Osteoblast (primary cell): ENCODE measurements around the gene NR2F1. TPM values are rescaled to one million over a fixed set of nuclear protein-coding genes. Genes with fewer than 3 reads are reported as not detected.

Experiments used
- DNase-seq: peaks from one replicate; pipeline ENCODE4 v3.0.0; 2011; ENCODE audit warnings: low spot score, mixed read lengths; ENCODE audit not compliant: insufficient read length; ENCODE audit errors: missing footprints
- H2AFZ ChIP-seq: 2 replicates; pipeline ENCODE4 v1.6.0; 2011; ENCODE audit warnings: mild to moderate bottlenecking, low read length
- H3K27ac ChIP-seq: 2 replicates; pipeline ENCODE4 v1.5.1; 2011; ENCODE audit warnings: mild to moderate bottlenecking, low read depth, low read length, moderate library complexity
- H3K27me3 ChIP-seq: 2 replicates; pipeline ENCODE4 v1.6.0; 2012; ENCODE audit warnings: mild to moderate bottlenecking, control low read depth, inconsistent platforms, low read length, moderate library complexity; ENCODE audit not compliant: insufficient read depth
- H3K36me3 ChIP-seq: 2 replicates; pipeline ENCODE4 v1.5.1; 2011; ENCODE audit warnings: mild to moderate bottlenecking, low read length, control low read depth, moderate library complexity; ENCODE audit not compliant: insufficient read depth
- H3K4me1 ChIP-seq: 2 replicates; pipeline ENCODE4 v1.5.1; 2011; ENCODE audit warnings: mild to moderate bottlenecking, low read length, control low read depth, moderate library complexity; ENCODE audit not compliant: insufficient read depth
- H3K4me2 ChIP-seq: 2 replicates; pipeline ENCODE4 v1.6.0; 2011; ENCODE audit warnings: mild to moderate bottlenecking, low read length; ENCODE audit not compliant: insufficient read depth
- H3K4me3 ChIP-seq: fragments of 200-600 bp; sonication (generic); 3 replicates; pipeline ENCODE4 v1.5.1; 2012; ENCODE audit warnings: mild to moderate bottlenecking, low read length, inconsistent platforms; ENCODE audit not compliant: insufficient read depth
- H3K79me2 ChIP-seq: 2 replicates; pipeline ENCODE4 v1.6.0; 2012; ENCODE audit warnings: mild to moderate bottlenecking, low read length, control low read depth, inconsistent platforms; ENCODE audit not compliant: insufficient read depth
- H3K9me3 ChIP-seq: 2 replicates; pipeline ENCODE4 v1.5.1; 2011; ENCODE audit warnings: low read depth, low read length, control low read depth
- H4K20me1 ChIP-seq: 2 replicates; pipeline ENCODE4 v1.6.0; 2012; ENCODE audit warnings: mild to moderate bottlenecking, low read length, control low read depth; ENCODE audit not compliant: insufficient read depth
- total RNA-seq: library from RNA; depleted of rRNA; stranded (reverse); fragments of >200 nt; gene quantifications from 2 replicates; pipeline ENCODE4 v1.2.3, GENCODE V29; 2012
- TF ChIP-seq, protein P1 (sequence below): IDR thresholded peaks from 2 replicates; pipeline ENCODE4 v1.5.1; 2011; ENCODE audit warnings: mild to moderate bottlenecking, low read depth, low read length, moderate library complexity; ENCODE audit errors: extremely low read depth

The NR2F1 gene
- total RNA-seq, 1 donor, result 7.2 TPM

DNA sequence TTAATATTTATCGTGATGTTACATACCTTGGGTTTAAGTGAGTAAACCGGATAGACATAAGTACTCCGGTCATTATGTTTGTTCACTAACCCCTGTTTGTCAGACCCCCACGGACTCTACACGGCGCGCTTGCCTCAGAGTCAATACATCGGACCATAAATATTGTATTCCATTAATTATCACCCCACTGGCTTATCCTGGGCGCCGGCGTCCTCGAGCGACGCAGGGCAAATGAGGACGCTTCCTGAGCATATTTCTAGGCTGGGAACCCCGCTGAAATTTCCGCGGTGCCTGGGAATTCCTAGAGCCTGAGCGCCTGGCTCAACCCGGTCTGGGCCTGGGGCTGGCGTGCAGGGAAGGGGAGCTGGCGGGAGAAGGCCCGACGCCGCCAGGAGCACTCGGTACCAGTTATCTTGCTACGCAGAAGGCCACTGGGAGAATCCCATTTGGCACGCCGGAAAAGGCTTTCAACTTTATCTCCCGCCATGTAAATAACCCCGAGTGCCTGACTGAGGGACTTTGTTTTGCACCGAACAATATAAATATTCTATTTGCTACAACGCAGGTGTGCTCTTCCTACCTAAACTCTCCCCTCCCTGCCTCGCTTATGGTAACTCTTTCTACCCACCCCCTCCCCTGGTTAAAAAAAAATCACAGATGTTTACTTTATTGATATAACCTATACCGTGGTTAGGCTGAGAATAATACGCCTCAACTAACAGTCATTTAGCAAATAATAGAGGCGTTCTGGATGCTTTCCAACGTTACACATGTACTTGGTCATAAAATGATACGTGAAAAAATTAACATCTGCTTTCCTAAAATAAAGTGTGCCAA, 19.4 kb downstream of the NR2F1 start:
- Histone ChIP-seq H3K36me3 (no peaks in the 10 kb centered on the region), H4K20me1 (no peaks in the 10 kb centered on the region), H3K4me3 (no peak overlapping the region), H3K27ac (no peak overlapping the region), H3K4me1 (peaks cover 6% of the 10 kb centered on the region), H3K4me2 (no peak overlapping the region), H2AFZ (no peak overlapping the region), H3K27me3 (peaks cover 82% of the 10 kb centered on the region), H3K9me3 (no peaks in the 10 kb centered on the region), H3K79me2 (no peaks in the 10 kb centered on the region)
- TF ChIP-seq, protein P1, sequence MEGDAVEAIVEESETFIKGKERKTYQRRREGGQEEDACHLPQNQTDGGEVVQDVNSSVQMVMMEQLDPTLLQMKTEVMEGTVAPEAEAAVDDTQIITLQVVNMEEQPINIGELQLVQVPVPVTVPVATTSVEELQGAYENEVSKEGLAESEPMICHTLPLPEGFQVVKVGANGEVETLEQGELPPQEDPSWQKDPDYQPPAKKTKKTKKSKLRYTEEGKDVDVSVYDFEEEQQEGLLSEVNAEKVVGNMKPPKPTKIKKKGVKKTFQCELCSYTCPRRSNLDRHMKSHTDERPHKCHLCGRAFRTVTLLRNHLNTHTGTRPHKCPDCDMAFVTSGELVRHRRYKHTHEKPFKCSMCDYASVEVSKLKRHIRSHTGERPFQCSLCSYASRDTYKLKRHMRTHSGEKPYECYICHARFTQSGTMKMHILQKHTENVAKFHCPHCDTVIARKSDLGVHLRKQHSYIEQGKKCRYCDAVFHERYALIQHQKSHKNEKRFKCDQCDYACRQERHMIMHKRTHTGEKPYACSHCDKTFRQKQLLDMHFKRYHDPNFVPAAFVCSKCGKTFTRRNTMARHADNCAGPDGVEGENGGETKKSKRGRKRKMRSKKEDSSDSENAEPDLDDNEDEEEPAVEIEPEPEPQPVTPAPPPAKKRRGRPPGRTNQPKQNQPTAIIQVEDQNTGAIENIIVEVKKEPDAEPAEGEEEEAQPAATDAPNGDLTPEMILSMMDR, result no peak
- DNase-seq, result no peak

DNA sequence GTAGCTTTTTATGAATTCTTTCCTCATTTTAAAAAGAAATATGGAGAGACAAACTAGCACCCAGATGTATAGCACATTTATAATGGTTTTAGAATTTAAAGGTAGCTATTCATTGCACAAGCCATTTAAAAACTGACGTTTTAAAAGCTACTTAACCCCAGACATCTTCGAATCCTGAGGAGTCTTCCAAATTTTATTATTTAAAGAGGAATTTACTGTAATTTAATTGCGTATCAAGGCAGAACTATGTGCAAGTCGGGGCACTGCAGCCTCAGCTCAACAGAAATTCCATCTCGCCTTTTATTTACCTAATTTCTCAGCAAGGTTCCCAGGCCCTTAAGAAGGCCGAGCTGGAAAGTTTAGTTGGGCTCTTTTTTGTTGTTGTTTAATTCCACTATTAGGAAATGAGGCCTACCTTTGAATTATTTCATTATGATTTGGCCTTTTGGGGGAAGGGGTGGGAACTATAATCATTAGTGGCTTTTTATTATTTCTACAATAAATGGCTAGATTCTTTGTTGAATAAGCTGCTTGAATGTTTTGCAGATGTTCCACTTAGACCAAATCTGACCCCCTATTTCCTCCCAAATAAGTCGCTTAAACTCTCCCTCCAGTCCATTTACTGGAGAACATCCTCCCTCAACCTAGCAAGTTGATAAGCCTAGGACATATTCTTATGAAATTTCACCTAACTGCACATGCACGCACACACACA, 20.2 kb downstream of the NR2F1 start:
- Histone ChIP-seq H3K27ac (no peak overlapping the region), H3K27me3 (peaks cover 81% of the 10 kb centered on the region), H3K79me2 (no peaks in the 10 kb centered on the region), H4K20me1 (no peaks in the 10 kb centered on the region), H3K4me2 (no peak overlapping the region), H3K4me1 (peaks cover 12% of the 10 kb centered on the region), H3K9me3 (no peaks in the 10 kb centered on the region), H3K36me3 (no peaks in the 10 kb centered on the region), H3K4me3 (no peak overlapping the region), H2AFZ (no peak overlapping the region)
- TF ChIP-seq, protein P1, result no peak
- no peak for DNase-seq

DNA sequence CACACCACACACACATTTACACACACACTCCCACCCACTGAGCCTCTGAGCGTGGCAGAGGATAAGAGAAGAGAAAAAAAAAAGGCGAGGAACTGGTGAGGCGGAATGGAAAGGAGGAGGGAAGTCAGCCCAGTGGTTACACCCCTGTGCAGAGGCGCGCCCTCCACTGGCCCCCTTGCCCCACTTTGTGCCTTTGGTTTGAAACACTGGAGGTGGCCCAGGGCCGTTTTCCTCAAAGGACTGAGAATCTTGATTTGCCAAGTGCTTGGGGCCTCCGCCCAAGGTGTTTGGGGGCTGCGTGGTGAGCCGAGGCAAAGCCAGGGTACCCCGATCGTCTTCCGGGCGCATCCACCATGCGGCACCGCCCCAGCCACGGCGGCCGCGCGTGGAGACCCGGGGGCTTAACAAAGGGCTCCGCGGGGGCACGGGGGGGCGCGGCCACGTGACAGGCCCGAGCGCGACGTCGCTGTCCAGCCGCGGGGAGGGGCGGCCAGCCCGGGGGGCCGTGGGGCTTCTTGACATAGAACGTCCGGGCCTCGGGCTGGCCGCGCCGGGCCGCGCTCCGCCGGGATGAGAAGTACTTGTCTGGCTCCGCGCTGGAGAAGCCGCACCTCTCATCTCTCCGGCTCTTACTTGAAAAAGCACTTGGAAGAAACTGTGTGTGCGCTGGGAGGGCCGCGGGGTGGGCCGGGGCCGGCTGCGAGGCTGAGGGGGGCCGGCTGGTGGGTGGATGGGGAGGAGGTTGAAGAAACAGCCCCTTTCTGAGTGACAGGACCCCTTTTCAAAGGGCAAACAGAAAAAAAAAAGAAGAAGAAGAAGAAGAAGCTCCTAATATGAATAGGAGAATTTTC, 21.0 kb downstream of the NR2F1 start:
- no peak overlapping the region for H3K27ac ChIP-seq

More for the DNA sequence above, 21.0 kb downstream of the NR2F1 start:
- Histone ChIP-seq H3K36me3 (no peaks in the 10 kb centered on the region), H4K20me1 (no peaks in the 10 kb centered on the region), H3K4me1 (peaks cover 12% of the 10 kb centered on the region), H3K27me3 (peaks cover 81% of the 10 kb centered on the region), H3K4me3 (peak overlapping the region; percentile 49), H3K79me2 (no peaks in the 10 kb centered on the region), H2AFZ (no peak overlapping the region), H3K4me2 (peak overlapping the region; percentile 49), H3K9me3 (no peaks in the 10 kb centered on the region)
- TF ChIP-seq, protein P1, result no peak
- no peak for DNase-seq
